ENCODE measurements around the gene PLXNA4.
"Not testable (repeated sequence)": the region's sequence is repeated elsewhere in the genome, so short reads cannot be mapped to it uniquely, and the experiment has no call there.

Gene PLXNA4

DNA sequence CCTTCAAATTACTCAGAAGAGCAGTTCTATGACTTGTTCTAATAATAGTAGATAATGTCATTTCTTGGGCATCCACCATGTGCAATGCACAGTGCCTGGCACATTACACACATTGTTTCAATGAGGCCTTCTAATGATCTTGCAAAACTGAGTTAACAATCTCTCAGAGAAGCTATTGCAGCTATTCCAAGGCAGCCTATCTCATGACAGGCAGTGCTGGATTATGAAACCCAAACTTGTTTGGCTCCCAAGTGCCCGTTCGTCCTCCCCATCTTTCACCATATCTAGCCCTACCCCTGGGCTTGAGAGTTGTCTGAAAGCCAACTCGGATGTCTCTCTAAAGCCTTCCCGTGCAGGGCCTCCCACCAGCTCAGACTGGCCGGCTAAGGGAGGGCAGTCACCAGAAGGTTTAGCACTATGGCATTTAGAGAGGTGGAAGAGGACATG lies 405.1 kb downstream of the PLXNA4 start:
- Histone ChIP-seq H2BK15ac (replicated peaks; ENCODE audit: low read depth) (no peak overlapping the region), H3K36me3 (ENCODE audit: control insufficient read depth, insufficient read depth, low read length) (no peaks in the 10 kb centered on the region), H3K4ac (ENCODE audit: low read depth, low read length) (no peak overlapping the region), H3K4me3 (ENCODE audit: low read length) (no peak overlapping the region), H3K79me1 (ENCODE audit: low read length) (no peaks in the 10 kb centered on the region), H2BK120ac (ENCODE audit: low read depth, low read length) (no peak overlapping the region), H3K4me2 (ENCODE audit: low read length) (no peak overlapping the region), H3K27me3 (ENCODE audit: insufficient read depth, low read length, poor library complexity) (no peaks in the 10 kb centered on the region), H4K5ac (ENCODE audit: low read length) (no peak overlapping the region), H3K9ac (ENCODE audit: low read length) (no peak overlapping the region), H2BK5ac (ENCODE audit: low read length) (no peak overlapping the region), H3K56ac (ENCODE audit: low read length) (no peak overlapping the region), H3K23ac (ENCODE audit: low read length) (no peak overlapping the region), H3K4me1 (ENCODE audit: control insufficient read depth, low read depth, low read length) (no peaks in the 10 kb centered on the region), H3K27ac (ENCODE audit: low read depth, low read length) (no peak overlapping the region), H4K8ac (ENCODE audit: low read depth, low read length) (no peak overlapping the region), H2AK5ac (ENCODE audit: low read length) (no peak overlapping the region), H3K18ac (ENCODE audit: low read length) (no peak overlapping the region), H3K79me2 (ENCODE audit: control insufficient read depth, insufficient read depth, low read length) (no peaks in the 10 kb centered on the region)
- WGBS (ENCODE audit: extremely low coverage, insufficient coverage, low lambda C conversion rate): no CpG with 5 or more reads among the region's 5 CpGs
- DNase-seq: no peak

DNA sequence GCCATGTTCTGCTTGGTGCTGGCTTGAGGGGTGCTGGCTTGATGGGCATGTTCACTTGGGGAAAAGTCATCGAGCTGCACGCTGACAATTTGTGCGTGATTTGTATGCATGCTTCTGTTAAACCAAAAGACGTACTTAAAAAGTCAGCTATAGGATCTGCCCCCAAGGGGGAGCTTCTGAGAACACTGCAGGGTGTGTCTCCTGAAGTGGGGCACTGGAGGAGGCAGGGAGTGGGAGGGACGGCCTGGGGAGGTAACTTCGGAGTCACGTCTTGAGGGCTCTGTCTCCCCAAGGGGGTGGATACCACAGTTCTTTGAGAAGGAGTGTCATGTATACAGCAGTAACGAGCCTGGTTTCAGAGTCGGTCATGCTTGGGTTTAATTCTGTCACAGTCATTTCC lies 406.5 kb downstream of the PLXNA4 start:
- H3K4me1 ChIP-seq (ENCODE audit: control insufficient read depth, low read depth, low read length): no peaks in the 10 kb centered on the region
- no peaks in the 10 kb centered on the region for H3K36me3 ChIP-seq (ENCODE audit: control insufficient read depth, insufficient read depth, low read length)
- DNase-seq: peak; percentile 14
- no peak overlapping the region for H3K56ac ChIP-seq (ENCODE audit: low read length)
- no peak overlapping the region for H3K18ac ChIP-seq (ENCODE audit: low read length)
- no peak overlapping the region for H4K8ac ChIP-seq (ENCODE audit: low read depth, low read length)
- H2BK15ac ChIP-seq (replicated peaks; ENCODE audit: low read depth): no peak overlapping the region
- H2BK5ac ChIP-seq (ENCODE audit: low read length): no peak overlapping the region
- H3K27me3 ChIP-seq (ENCODE audit: insufficient read depth, low read length, poor library complexity): no peaks in the 10 kb centered on the region
- H3K23ac ChIP-seq (ENCODE audit: low read length): no peak overlapping the region
- H3K79me1 ChIP-seq (ENCODE audit: low read length): no peaks in the 10 kb centered on the region
- H3K4ac ChIP-seq (ENCODE audit: low read depth, low read length): no peak overlapping the region
- no CpG with 5 or more reads among the region's 9 CpGs for WGBS (ENCODE audit: extremely low coverage, insufficient coverage, low lambda C conversion rate)
- no peak overlapping the region for H2AK5ac ChIP-seq (ENCODE audit: low read length)
- no peak overlapping the region for H2BK120ac ChIP-seq (ENCODE audit: low read depth, low read length)
- no peak overlapping the region for H3K4me2 ChIP-seq (ENCODE audit: low read length)
- no peak overlapping the region for H3K4me3 ChIP-seq (ENCODE audit: low read length)
- no peak overlapping the region for H4K5ac ChIP-seq (ENCODE audit: low read length)
- H3K79me2 ChIP-seq (ENCODE audit: control insufficient read depth, insufficient read depth, low read length): no peaks in the 10 kb centered on the region
- H3K27ac ChIP-seq (ENCODE audit: low read depth, low read length): no peak overlapping the region
- no peak overlapping the region for H3K9ac ChIP-seq (ENCODE audit: low read length)

- no peaks in the 10 kb centered on the region for H3K79me2 ChIP-seq (ENCODE audit: control insufficient read depth, insufficient read depth, low read length)
- H3K36me3 ChIP-seq (ENCODE audit: control insufficient read depth, insufficient read depth, low read length): no peaks in the 10 kb centered on the region
- no peak overlapping the region for H2BK15ac ChIP-seq (replicated peaks; ENCODE audit: low read depth)
- H3K27ac ChIP-seq (ENCODE audit: low read depth, low read length): no peak overlapping the region
- no peak overlapping the region for H2AK5ac ChIP-seq (ENCODE audit: low read length)
- no peaks in the 10 kb centered on the region for H3K27me3 ChIP-seq (ENCODE audit: insufficient read depth, low read length, poor library complexity)
- no peak overlapping the region for H2BK5ac ChIP-seq (ENCODE audit: low read length)
- WGBS (ENCODE audit: extremely low coverage, insufficient coverage, low lambda C conversion rate): no CpG with 5 or more reads among the region's 17 CpGs
- H2BK120ac ChIP-seq (ENCODE audit: low read depth, low read length): no peak overlapping the region
- H3K4me1 ChIP-seq (ENCODE audit: control insufficient read depth, low read depth, low read length): no peaks in the 10 kb centered on the region
- no peak overlapping the region for H3K4ac ChIP-seq (ENCODE audit: low read depth, low read length)
- H4K8ac ChIP-seq (ENCODE audit: low read depth, low read length): no peak overlapping the region
- H3K4me2 ChIP-seq (ENCODE audit: low read length): no peak overlapping the region
- H3K56ac ChIP-seq (ENCODE audit: low read length): no peak overlapping the region
- H4K5ac ChIP-seq (ENCODE audit: low read length): no peak overlapping the region
- H3K4me3 ChIP-seq (ENCODE audit: low read length): no peak overlapping the region
- no peaks in the 10 kb centered on the region for H3K79me1 ChIP-seq (ENCODE audit: low read length)
- H3K18ac ChIP-seq (ENCODE audit: low read length): no peak overlapping the region
- no peak overlapping the region for H3K23ac ChIP-seq (ENCODE audit: low read length)
- H3K9ac ChIP-seq (ENCODE audit: low read length): no peak overlapping the region
- no peak for DNase-seq
Observed at GRCh38 chr7:132168239-132168638, 408.0 kb downstream of the PLXNA4 start.

GRCh38 chr7:132165695-132166094 lies 410.6 kb downstream of the PLXNA4 start:
- not testable (repeated sequence) for H2BK15ac ChIP-seq (replicated peaks; ENCODE audit: low read depth); H4K5ac ChIP-seq (ENCODE audit: low read length); H3K4me1 ChIP-seq (ENCODE audit: control insufficient read depth, low read depth, low read length); H3K4ac ChIP-seq (ENCODE audit: low read depth, low read length); H2BK120ac ChIP-seq (ENCODE audit: low read depth, low read length); H3K56ac ChIP-seq (ENCODE audit: low read length); H3K27ac ChIP-seq (ENCODE audit: low read depth, low read length); H3K36me3 ChIP-seq (ENCODE audit: control insufficient read depth, insufficient read depth, low read length); H2BK5ac ChIP-seq (ENCODE audit: low read length); H3K4me3 ChIP-seq (ENCODE audit: low read length); H3K4me2 ChIP-seq (ENCODE audit: low read length); H3K79me2 ChIP-seq (ENCODE audit: control insufficient read depth, insufficient read depth, low read length); H2AK5ac ChIP-seq (ENCODE audit: low read length); H3K9ac ChIP-seq (ENCODE audit: low read length); H3K27me3 ChIP-seq (ENCODE audit: insufficient read depth, low read length, poor library complexity); H3K18ac ChIP-seq (ENCODE audit: low read length); H3K79me1 ChIP-seq (ENCODE audit: low read length); DNase-seq; H3K23ac ChIP-seq (ENCODE audit: low read length); H4K8ac ChIP-seq (ENCODE audit: low read depth, low read length)
- WGBS (ENCODE audit: extremely low coverage, insufficient coverage, low lambda C conversion rate): no CpG with 5 or more reads among the region's 7 CpGs

- WGBS (ENCODE audit: extremely low coverage, insufficient coverage, low lambda C conversion rate): no CpG with 5 or more reads among the region's 12 CpGs
- DNase-seq: peak; percentile 31
Observed at GRCh38 chr7:132164558-132165125, 411.6 kb downstream of the PLXNA4 start.

DNA sequence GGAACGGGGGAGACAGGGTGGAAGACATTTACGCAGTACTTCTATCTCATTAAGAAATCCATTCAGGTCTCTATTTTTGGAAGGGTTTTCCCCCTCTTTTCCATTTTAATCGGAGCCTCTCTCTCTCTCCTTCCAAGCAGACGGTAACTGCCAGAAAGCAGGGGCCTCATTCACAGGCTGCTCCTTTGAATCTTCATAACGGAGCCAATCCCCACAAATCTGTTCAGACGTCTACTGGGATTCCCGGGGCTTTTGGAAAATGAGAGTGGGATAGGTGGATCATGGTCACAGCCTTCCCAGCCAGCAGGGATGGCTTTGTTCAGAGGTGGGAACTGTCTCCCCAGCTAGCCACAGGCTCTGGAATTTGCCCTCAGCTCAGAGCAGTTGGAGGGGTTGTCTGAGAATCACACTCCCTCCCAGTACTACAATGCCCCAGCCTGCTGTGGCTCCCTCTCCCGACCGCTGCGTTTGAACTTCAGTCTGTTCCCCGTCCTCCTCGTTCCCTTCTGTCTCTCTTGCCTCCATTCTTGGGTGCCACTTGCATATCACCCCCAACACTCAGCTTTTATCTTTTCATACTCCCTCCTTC lies 413.6 kb downstream of the PLXNA4 start:
- WGBS (ENCODE audit: extremely low coverage, insufficient coverage, low lambda C conversion rate): no CpG with 5 or more reads among the region's 12 CpGs
- no peak overlapping the region for H3K18ac ChIP-seq (ENCODE audit: low read length)
- H2BK120ac ChIP-seq (ENCODE audit: low read depth, low read length): no peak overlapping the region
- H3K27me3 ChIP-seq (ENCODE audit: insufficient read depth, low read length, poor library complexity): no peaks in the 10 kb centered on the region
- H3K4me2 ChIP-seq (ENCODE audit: low read length): no peak overlapping the region
- peak; percentile 58 for DNase-seq
- H4K8ac ChIP-seq (ENCODE audit: low read depth, low read length): no peak overlapping the region
- no peak overlapping the region for H2BK15ac ChIP-seq (replicated peaks; ENCODE audit: low read depth)
- no peak overlapping the region for H3K4ac ChIP-seq (ENCODE audit: low read depth, low read length)
- H3K56ac ChIP-seq (ENCODE audit: low read length): peak overlapping the region; percentile 10
- H2AK5ac ChIP-seq (ENCODE audit: low read length): no peak overlapping the region
- H4K5ac ChIP-seq (ENCODE audit: low read length): no peak overlapping the region
- no peaks in the 10 kb centered on the region for H3K79me2 ChIP-seq (ENCODE audit: control insufficient read depth, insufficient read depth, low read length)
- no peak overlapping the region for H3K4me3 ChIP-seq (ENCODE audit: low read length)
- no peaks in the 10 kb centered on the region for H3K79me1 ChIP-seq (ENCODE audit: low read length)
- no peak overlapping the region for H3K9ac ChIP-seq (ENCODE audit: low read length)
- no peak overlapping the region for H2BK5ac ChIP-seq (ENCODE audit: low read length)
- no peaks in the 10 kb centered on the region for H3K4me1 ChIP-seq (ENCODE audit: control insufficient read depth, low read depth, low read length)
- H3K27ac ChIP-seq (ENCODE audit: low read depth, low read length): no peak overlapping the region
- H3K36me3 ChIP-seq (ENCODE audit: control insufficient read depth, insufficient read depth, low read length): no peaks in the 10 kb centered on the region
- H3K23ac ChIP-seq (ENCODE audit: low read length): no peak overlapping the region

More at GRCh38 chr7:132164558-132165125, 411.6 kb downstream of the PLXNA4 start:
- H3K27ac ChIP-seq (ENCODE audit: low read depth, low read length): no peak overlapping the region
- H3K9ac ChIP-seq (ENCODE audit: low read length): no peak overlapping the region
- H4K5ac ChIP-seq (ENCODE audit: low read length): no peak overlapping the region
- no peak overlapping the region for H3K4ac ChIP-seq (ENCODE audit: low read depth, low read length)
- H3K4me1 ChIP-seq (ENCODE audit: control insufficient read depth, low read depth, low read length): no peaks in the 10 kb centered on the region
- no peaks in the 10 kb centered on the region for H3K79me2 ChIP-seq (ENCODE audit: control insufficient read depth, insufficient read depth, low read length)
- no peak overlapping the region for H2BK5ac ChIP-seq (ENCODE audit: low read length)
- H3K27me3 ChIP-seq (ENCODE audit: insufficient read depth, low read length, poor library complexity): no peaks in the 10 kb centered on the region
- H3K36me3 ChIP-seq (ENCODE audit: control insufficient read depth, insufficient read depth, low read length): no peaks in the 10 kb centered on the region
- no peak overlapping the region for H2BK120ac ChIP-seq (ENCODE audit: low read depth, low read length)
- H2BK15ac ChIP-seq (replicated peaks; ENCODE audit: low read depth): no peak overlapping the region
- no peak overlapping the region for H3K4me2 ChIP-seq (ENCODE audit: low read length)
- no peak overlapping the region for H3K4me3 ChIP-seq (ENCODE audit: low read length)
- H3K79me1 ChIP-seq (ENCODE audit: low read length): no peaks in the 10 kb centered on the region
- H2AK5ac ChIP-seq (ENCODE audit: low read length): no peak overlapping the region
- no peak overlapping the region for H3K56ac ChIP-seq (ENCODE audit: low read length)
- no peak overlapping the region for H3K18ac ChIP-seq (ENCODE audit: low read length)
- no peak overlapping the region for H4K8ac ChIP-seq (ENCODE audit: low read depth, low read length)
- no peak overlapping the region for H3K23ac ChIP-seq (ENCODE audit: low read length)
